ENCODE results near the gene FRMD6.

The FRMD6 gene

GRCh38 chr14:51716610-51717009, 64.9 kb downstream of the FRMD6 start:
- POLR2A ChIA-PET = no interaction called here
- no peak for DNase-seq (ENCODE audit: extremely low spot score)
- CTCF ChIA-PET = no interaction called here
- TF ChIP-seq PKNOX1 (IDR thresholded peaks at IDR 0.05) = no peak
- no peak for TF ChIP-seq SP1 (IDR thresholded peaks at IDR 0.05)
- no peak for TF ChIP-seq BHLHE40 (IDR thresholded peaks at IDR 0.05; ENCODE audit: borderline replicate concordance)
- TF ChIP-seq ELF4 (IDR thresholded peaks at IDR 0.05) = no peak
- no peak for TF ChIP-seq L3MBTL2 (conservative IDR thresholded peaks at IDR 0.05)
- no peak for TF ChIP-seq SUZ12 (IDR thresholded peaks at IDR 0.05)
- TF ChIP-seq ARNT (IDR thresholded peaks at IDR 0.05) = no peak
- no peak for TF ChIP-seq FOXA1 (IDR thresholded peaks at IDR 0.05)
- no peak for TF ChIP-seq FOXK2 (IDR thresholded peaks at IDR 0.05)
- no peak for TF ChIP-seq CTBP1 (IDR thresholded peaks at IDR 0.05; ENCODE audit: borderline replicate concordance)
- TF ChIP-seq NFRKB (IDR thresholded peaks at IDR 0.05) = no peak
- no peak for TF ChIP-seq HDGF (IDR thresholded peaks at IDR 0.05; ENCODE audit: borderline replicate concordance)
- TF ChIP-seq FOXM1 (IDR thresholded peaks at IDR 0.05; ENCODE audit: borderline replicate concordance) = no peak
- no peak for TF ChIP-seq LEF1 (IDR thresholded peaks at IDR 0.05; ENCODE audit: borderline replicate concordance)
- TF ChIP-seq TARDBP (IDR thresholded peaks at IDR 0.05) = no peak
- TF ChIP-seq ZNF384 (IDR thresholded peaks at IDR 0.05) = no peak

- DNase-seq (ENCODE audit: extremely low spot score) = no peak
- CTCF ChIA-PET = no interaction called here
- TF ChIP-seq HDGF (IDR thresholded peaks at IDR 0.05; ENCODE audit: borderline replicate concordance) (no peak), FOXA1 (IDR thresholded peaks at IDR 0.05) (no peak)
- POLR2A ChIA-PET = no interaction called here
Observed at GRCh38 chr14:51717766-51718165, 66.1 kb downstream of the FRMD6 start.

- DNase-seq (ENCODE audit: extremely low spot score) = no peak
- ChIA-PET CTCF (interaction anchor here (0.6 kb wide), 1 partner anchor 445 kb away, joined by 4 read pairs; no protein-coding TSS in a partner anchor), POLR2A (no interaction called here)
- TF ChIP-seq SUZ12 (IDR thresholded peaks at IDR 0.05) (no peak), FOXA1 (IDR thresholded peaks at IDR 0.05) (no peak), ZNF384 (IDR thresholded peaks at IDR 0.05) (no peak), LEF1 (IDR thresholded peaks at IDR 0.05; ENCODE audit: borderline replicate concordance) (no peak), ARNT (IDR thresholded peaks at IDR 0.05) (no peak), BHLHE40 (IDR thresholded peaks at IDR 0.05; ENCODE audit: borderline replicate concordance) (no peak), FOXM1 (IDR thresholded peaks at IDR 0.05; ENCODE audit: borderline replicate concordance) (no peak)
Observed at GRCh38 chr14:51719955-51720354, 68.2 kb downstream of the FRMD6 start.

- POLR2A ChIA-PET = no interaction called here
- CTCF ChIA-PET = interaction anchor here (0.9 kb wide), 1 partner anchor 53 kb away, joined by 4 read pairs; no protein-coding TSS in a partner anchor
- TF ChIP-seq FOXA1 (IDR thresholded peaks at IDR 0.05) = no peak
- TF ChIP-seq FOXM1 (IDR thresholded peaks at IDR 0.05; ENCODE audit: borderline replicate concordance) = no peak
- no peak for TF ChIP-seq ARNT (IDR thresholded peaks at IDR 0.05)
- no peak for TF ChIP-seq ZNF384 (IDR thresholded peaks at IDR 0.05)
- no peak for TF ChIP-seq TARDBP (IDR thresholded peaks at IDR 0.05)
- TF ChIP-seq BHLHE40 (IDR thresholded peaks at IDR 0.05; ENCODE audit: borderline replicate concordance) = no peak
- no peak for TF ChIP-seq LEF1 (IDR thresholded peaks at IDR 0.05; ENCODE audit: borderline replicate concordance)
- TF ChIP-seq SUZ12 (IDR thresholded peaks at IDR 0.05) = no peak
- no peak for TF ChIP-seq CTBP1 (IDR thresholded peaks at IDR 0.05; ENCODE audit: borderline replicate concordance)
- TF ChIP-seq PKNOX1 (IDR thresholded peaks at IDR 0.05) = no peak
- no peak for TF ChIP-seq HDGF (IDR thresholded peaks at IDR 0.05; ENCODE audit: borderline replicate concordance)
- no peak for TF ChIP-seq FOXK2 (IDR thresholded peaks at IDR 0.05)
- TF ChIP-seq L3MBTL2 (conservative IDR thresholded peaks at IDR 0.05) = no peak
- TF ChIP-seq ELF4 (IDR thresholded peaks at IDR 0.05) = no peak
- no peak for TF ChIP-seq NFRKB (IDR thresholded peaks at IDR 0.05)
- no peak for TF ChIP-seq SP1 (IDR thresholded peaks at IDR 0.05)
- no peak for DNase-seq (ENCODE audit: extremely low spot score)
Observed at GRCh38 chr14:51723990-51724389, 72.3 kb downstream of the FRMD6 start.

- CTCF ChIA-PET = no interaction called here
- no peak for DNase-seq (ENCODE audit: extremely low spot score)
- TF ChIP-seq FOXM1 (IDR thresholded peaks at IDR 0.05; ENCODE audit: borderline replicate concordance) (no peak), FOXA1 (IDR thresholded peaks at IDR 0.05) (no peak), SUZ12 (IDR thresholded peaks at IDR 0.05) (no peak), NFRKB (IDR thresholded peaks at IDR 0.05) (no peak), CTBP1 (IDR thresholded peaks at IDR 0.05; ENCODE audit: borderline replicate concordance) (no peak), TARDBP (IDR thresholded peaks at IDR 0.05) (no peak), BHLHE40 (IDR thresholded peaks at IDR 0.05; ENCODE audit: borderline replicate concordance) (no peak), LEF1 (IDR thresholded peaks at IDR 0.05; ENCODE audit: borderline replicate concordance) (no peak), PKNOX1 (IDR thresholded peaks at IDR 0.05) (no peak), ZNF384 (IDR thresholded peaks at IDR 0.05) (no peak), SP1 (IDR thresholded peaks at IDR 0.05) (no peak), ELF4 (IDR thresholded peaks at IDR 0.05) (no peak), HDGF (IDR thresholded peaks at IDR 0.05; ENCODE audit: borderline replicate concordance) (no peak), ARNT (IDR thresholded peaks at IDR 0.05) (no peak), FOXK2 (IDR thresholded peaks at IDR 0.05) (no peak), L3MBTL2 (conservative IDR thresholded peaks at IDR 0.05) (no peak)
- POLR2A ChIA-PET = no interaction called here
Observed at GRCh38 chr14:51724650-51725049, 72.9 kb downstream of the FRMD6 start.

- CTCF ChIA-PET = no interaction called here
- TF ChIP-seq HDGF (IDR thresholded peaks at IDR 0.05; ENCODE audit: borderline replicate concordance) (no peak), LEF1 (IDR thresholded peaks at IDR 0.05; ENCODE audit: borderline replicate concordance) (no peak), CTBP1 (IDR thresholded peaks at IDR 0.05; ENCODE audit: borderline replicate concordance) (no peak), SUZ12 (IDR thresholded peaks at IDR 0.05) (no peak), FOXM1 (IDR thresholded peaks at IDR 0.05; ENCODE audit: borderline replicate concordance) (no peak), L3MBTL2 (conservative IDR thresholded peaks at IDR 0.05) (no peak), BHLHE40 (IDR thresholded peaks at IDR 0.05; ENCODE audit: borderline replicate concordance) (no peak), FOXK2 (IDR thresholded peaks at IDR 0.05) (no peak), FOXA1 (IDR thresholded peaks at IDR 0.05) (no peak), ZNF384 (IDR thresholded peaks at IDR 0.05) (no peak), ARNT (IDR thresholded peaks at IDR 0.05) (no peak), TARDBP (IDR thresholded peaks at IDR 0.05) (no peak), ELF4 (IDR thresholded peaks at IDR 0.05) (no peak)
Observed at GRCh38 chr14:51725061-51725460, 73.4 kb downstream of the FRMD6 start.

More at GRCh38 chr14:51725061-51725460, 73.4 kb downstream of the FRMD6 start:
- POLR2A ChIA-PET = no interaction called here
- DNase-seq (ENCODE audit: extremely low spot score) = no peak
